ENCODE measurements around the gene TPGS1. TPM values are rescaled to one million over a fixed set of nuclear protein-coding genes. Genes with fewer than 3 reads are reported as not detected.
A peak's percentile ranks its signal among the peaks of the same experiment; 100 is the strongest.

The TPGS1 gene
- total and polyA plus RNA-seq, 2 donors (not counting 1 experiment from before 2014, with no cell fraction given) = 8.1 to 33.8 TPM

GRCh38 chr19:511101-511851 lies 4.0 kb downstream of the TPGS1 start:
- Histone ChIP-seq H2AFZ (ENCODE audit: insufficient read depth, low read depth, low read length, poor library complexity, severe bottlenecking) (peak overlapping the region; percentile 71), H3K79me2 (ENCODE audit: control insufficient read depth, insufficient read depth, low read length) (peaks cover 22% of the 10 kb centered on the region), H3K36me3 (replicated peaks in 1 of 2; ENCODE audit: control extremely low read depth in 1 of 2, control insufficient read depth in 1 of 2, extremely low read depth in 1 of 2, insufficient read depth in 2 of 2, low read length in 1 of 2) (peaks cover 0 to 4% of the 10 kb centered on the region in 2 experiments), H3K27me3 (replicated peaks in 1 of 4; ENCODE audit: control extremely low read depth in 1 of 4, control insufficient read depth in 3 of 4, insufficient read depth in 4 of 4, low read length in 3 of 4) (no peaks in the 10 kb centered on the region), H3K4me2 (replicated peaks; ENCODE audit: low read depth, low read length, poor library complexity, severe bottlenecking) (peak overlapping the region; percentile 97), H3K9ac (ENCODE audit: low read length) (peak overlapping the region; percentile 73), H3K9me3 (ENCODE audit: control extremely low read depth in 1 of 3, control insufficient read depth in 2 of 3, insufficient read depth in 1 of 3, low read length in 2 of 3) (peaks cover 0 to 8% (median 0%) of the 10 kb centered on the region in 3 donors), H3K4me1 (ENCODE audit: control insufficient read depth in 2 of 2, insufficient read depth in 2 of 2, low read length in 2 of 2) (peaks cover 30 to 31% of the 10 kb centered on the region in 2 donors), H3K27ac (ENCODE audit: low read length in 2 of 2) (peak overlapping the region; percentile 90 to 94), H4K20me1 (ENCODE audit: control insufficient read depth, insufficient read depth, low read length, poor library complexity, severe bottlenecking) (peaks cover 23% of the 10 kb centered on the region), H3K4me3 (ENCODE audit: control extremely low read depth in 1 of 5, extremely low read depth in 1 of 5, insufficient read depth in 1 of 5, low read depth in 2 of 5, low read length in 4 of 5) (peak overlapping the region; percentile 8 to 63 (median 50))
- Mint-ChIP-seq H3K27ac (peak overlapping the region; percentile 82), H3K4me3 (peak overlapping the region; percentile 83), H3K27me3 (no peaks in the 10 kb centered on the region), H3K9me3 (ENCODE audit: insufficient read depth) (no peaks in the 10 kb centered on the region), H3K4me1 (peaks cover 26% of the 10 kb centered on the region)
- DNase-seq = peak; percentile 77
- ChIA-PET POLR2A (interaction anchor here (0.5 to 1.2 kb wide), 3 partner anchors 21 to 147 kb away, joined by 3 to 5 read pairs (median 4); no protein-coding TSS in a partner anchor), CTCF (interaction anchor here (0.6 to 3.1 kb wide), 14 partner anchors 8 to 223 kb away, joined by 3 to 24 read pairs (median 4); partner anchors contain the start of gene CDC34)
- under 1% methylated on average over 28 of the region's 30 CpGs for WGBS (ENCODE audit: insufficient coverage)
- ATAC-seq (ENCODE audit: low read depth) = no peak
- no peak for TF ChIP-seq EZH2 (IDR thresholded peaks at IDR 0.05; ENCODE audit: borderline replicate concordance, insufficient read depth, low read depth, low read length, poor library complexity, severe bottlenecking)
- TF ChIP-seq CTCF (IDR thresholded peaks at IDR 0.05) = no peak
- intact Hi-C loops (cut with micrococcal nuclease) = no loop called here
